WI38 (cell line): ENCODE data around the gene RSRC2.

ENCODE experiments used
- H3K4me3 ChIP-seq: 2 replicates; pipeline ENCODE4 v1.5.1; 2011; ENCODE audit warnings: low read depth, mild to moderate bottlenecking, control low read depth, low read length
- CTCF ChIP-seq: IDR thresholded peaks from 2 replicates; pipeline ENCODE4 v1.5.1; 2012; ENCODE audit warnings: low read depth, mild to moderate bottlenecking, control low read depth, low read length

RSRC2 gene

DNA sequence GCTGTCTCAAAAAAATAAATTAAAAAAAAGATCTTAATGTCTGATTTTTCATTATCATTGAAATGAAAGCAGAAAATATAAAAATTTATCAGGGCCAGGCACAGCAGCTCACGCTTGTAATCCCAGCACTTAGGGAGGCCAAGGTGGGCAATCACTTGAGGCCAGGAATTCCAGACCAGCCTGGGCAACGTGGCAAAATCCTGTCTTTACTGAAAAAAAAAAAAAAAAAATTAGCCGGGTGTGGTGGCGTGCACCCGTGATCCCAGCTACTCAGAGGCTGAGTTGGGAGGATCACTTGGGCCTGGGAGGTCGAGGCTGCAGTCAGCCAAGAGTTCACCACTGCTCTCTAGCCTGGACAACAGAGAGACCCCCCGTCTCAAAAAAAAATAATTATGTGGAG, 66.7 kb downstream of the RSRC2 start:
- no peak for TF ChIP-seq CTCF
- H3K4me3 ChIP-seq, result no peak overlapping the region

GRCh38 chr12:122459211-122459610, 67.5 kb downstream of the RSRC2 start:
- no peak overlapping the region for H3K4me3 ChIP-seq
- no peak for TF ChIP-seq CTCF

DNA sequence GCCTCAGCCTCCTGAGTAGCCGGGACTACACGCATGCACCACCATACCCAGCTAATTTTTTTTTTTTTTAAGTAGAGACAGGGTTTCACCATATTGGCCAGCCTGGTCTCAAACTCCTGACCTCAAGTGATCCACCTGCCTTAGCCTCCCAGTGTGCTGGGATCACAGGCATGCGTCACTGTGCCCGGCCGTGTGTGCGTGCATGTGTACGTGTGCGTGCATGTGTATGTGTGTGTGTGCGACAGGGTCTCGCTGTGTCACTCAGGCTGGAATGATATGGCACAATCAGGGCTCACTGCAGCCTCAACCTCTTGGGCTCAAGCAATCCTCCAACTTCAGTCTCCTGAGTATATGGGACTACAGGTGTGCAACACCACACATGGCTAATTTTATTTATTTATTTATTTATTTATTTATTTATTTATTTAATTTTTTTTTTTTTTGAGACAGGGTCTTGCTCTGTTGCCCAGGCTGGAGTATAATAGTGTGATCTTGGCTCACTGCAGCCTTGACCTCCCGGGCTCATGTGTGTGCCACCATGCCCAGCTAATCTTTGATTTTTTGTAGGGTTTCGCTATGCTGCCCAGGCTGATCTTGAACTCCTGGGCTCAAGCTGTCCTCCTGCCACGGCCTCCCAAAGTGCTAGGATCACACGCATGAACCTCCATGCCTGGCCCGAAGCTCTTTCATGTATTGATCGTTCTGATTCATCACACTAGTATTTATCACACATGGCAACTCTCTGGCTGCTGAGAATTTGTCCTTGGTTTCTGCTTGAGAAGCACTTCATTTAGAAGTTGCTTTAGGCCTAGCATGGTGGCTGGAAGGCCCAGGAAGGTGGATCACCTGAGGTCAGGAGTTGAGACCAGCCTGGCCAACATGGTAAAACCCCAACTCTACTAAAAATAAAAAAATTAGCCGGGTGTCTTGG, 68.4 kb downstream of the RSRC2 start:
- no peak for TF ChIP-seq CTCF
- H3K4me3 ChIP-seq, result no peak overlapping the region

DNA sequence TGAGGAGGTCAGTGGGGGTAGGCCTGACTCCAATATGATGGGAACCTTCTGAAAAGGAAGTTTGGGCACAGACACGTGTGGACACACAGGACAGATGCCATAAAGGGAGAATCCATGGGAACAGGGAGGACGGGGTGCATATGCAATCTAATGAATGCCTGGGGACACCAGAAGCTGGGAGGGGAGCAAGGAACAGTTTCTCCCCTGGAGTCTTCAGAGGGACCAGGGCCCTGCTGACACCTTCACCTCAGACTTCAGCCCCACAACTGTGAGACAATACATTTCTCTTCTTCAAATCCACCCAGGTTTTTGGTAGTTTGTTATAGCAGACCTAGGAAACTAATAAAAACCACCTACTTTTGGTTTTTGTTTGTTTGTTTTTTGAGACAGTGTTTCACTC, 69.1 kb downstream of the RSRC2 start:
- no peak overlapping the region for H3K4me3 ChIP-seq
- no peak for TF ChIP-seq CTCF

DNA sequence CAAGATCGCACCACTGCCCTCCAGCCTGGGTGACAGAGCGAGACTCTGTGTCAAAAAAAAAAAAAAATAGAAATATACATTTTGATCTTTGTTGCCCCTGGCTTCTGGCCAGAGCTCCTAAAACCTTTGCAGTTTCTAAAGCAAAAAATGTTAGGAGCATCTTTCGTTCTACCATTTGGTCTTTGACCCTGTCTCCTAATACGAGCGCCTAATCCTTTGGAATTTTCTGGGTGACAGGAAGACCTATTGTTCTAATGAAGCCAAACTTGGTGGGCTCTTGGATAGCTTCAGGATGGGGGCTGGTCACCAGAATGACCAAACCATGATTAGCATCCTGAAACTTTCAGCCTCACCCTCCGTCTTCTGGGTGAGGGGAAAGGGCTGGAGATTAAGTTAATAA, 72.0 kb downstream of the RSRC2 start:
- H3K4me3 ChIP-seq, result no peak overlapping the region
- TF ChIP-seq CTCF, result no peak

- H3K4me3 ChIP-seq, result no peak overlapping the region
- no peak for TF ChIP-seq CTCF
These were observed 72.5 kb downstream of the RSRC2 start for GRCh38 chr12:122454250-122454721.
